Measurements from ENCODE around the gene PRND. TPM values are rescaled to one million over a fixed set of nuclear protein-coding genes. Genes with fewer than 3 reads are reported as not detected.

PRND gene
- total and polyA plus RNA-seq, 2 of the 4 experiments (the other 2 are of a cell fraction) = not detected

DNA sequence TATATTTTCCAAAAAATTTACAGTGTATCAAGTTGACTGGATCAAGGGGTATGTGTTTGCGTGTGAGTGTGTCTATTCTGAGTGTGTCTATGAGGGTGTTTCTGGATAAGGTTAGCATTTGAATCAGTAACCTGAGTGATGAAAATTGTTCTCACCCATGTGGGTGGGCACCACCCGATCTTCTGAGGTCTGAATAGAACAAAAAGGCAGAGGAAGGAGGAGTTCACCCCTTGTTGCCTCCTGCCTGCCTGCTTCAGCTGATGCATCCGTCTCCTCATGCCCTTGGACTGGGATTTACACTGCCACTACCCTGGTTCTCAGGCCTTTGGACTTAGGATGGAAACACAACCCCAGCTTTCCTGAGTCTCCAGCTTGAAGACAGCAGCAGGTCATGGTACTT, 13.7 kb upstream of the PRND start:
- Histone ChIP-seq H3K23ac (ENCODE audit: low read depth, low read length) (no peak overlapping the region), H4K20me1 (ENCODE audit: insufficient read depth, low read length) (no peaks in the 10 kb centered on the region), H2BK120ac (ENCODE audit: low read depth, low read length) (no peak overlapping the region), H2AFZ (replicated peaks; ENCODE audit: low read length, poor library complexity) (no peak overlapping the region), H4K8ac (ENCODE audit: low read depth in 2 of 2, low read length in 2 of 2) (no peak overlapping the region), H2AK9ac (replicated peaks; ENCODE audit: low read depth, low read length, poor library complexity) (no peak overlapping the region), H3K56ac (ENCODE audit: extremely low read depth, insufficient read depth, low read length) (no peak overlapping the region), H3K4me3 (ENCODE audit: insufficient read depth, low read depth, low read length) (no peak overlapping the region), H3K18ac (ENCODE audit: low read depth, low read length) (no peak overlapping the region), H3K27ac (ENCODE audit: insufficient read depth, low read length) (no peak overlapping the region), H3K9me1 (ENCODE audit: insufficient read depth, low read length) (peaks cover 6% of the 10 kb centered on the region), H2AK5ac (ENCODE audit: low read depth, low read length) (no peak overlapping the region; the same call in 1 of the 2 replicates), H3K4me1 (ENCODE audit: control insufficient read depth, insufficient read depth, low read length) (peaks cover 4% of the 10 kb centered on the region; the same call in 1 of the 2 replicates), H3K9ac (ENCODE audit: low read depth, low read length) (no peak overlapping the region), H3K4ac (ENCODE audit: low read depth, low read length) (no peak overlapping the region), H2BK20ac (ENCODE audit: low read depth, low read length) (no peak overlapping the region), H3K9me3 (ENCODE audit: control insufficient read depth, insufficient read depth, low read length) (peaks cover 3% of the 10 kb centered on the region; the same call in 1 of the 2 replicates), H3K36me3 (ENCODE audit: control insufficient read depth, insufficient read depth, low read length) (no peaks in the 10 kb centered on the region), H3K27me3 (ENCODE audit: control insufficient read depth, insufficient read depth, low read length) (peaks cover 3% of the 10 kb centered on the region), H3K79me1 (ENCODE audit: low read depth in 1 of 2, low read length in 2 of 2) (peaks cover 0 to 2% of the 10 kb centered on the region in 2 experiments; a peak in 1 of 4 replicates), H3K4me2 (ENCODE audit: low read depth, low read length) (no peak overlapping the region), H4K5ac (ENCODE audit: low read depth, low read length) (no peak overlapping the region), H2BK5ac (ENCODE audit: low read depth, low read length, poor library complexity, severe bottlenecking) (no peak overlapping the region), H4K91ac (ENCODE audit: insufficient read depth, low read depth, low read length) (no peak overlapping the region), H3K14ac (replicated peaks; ENCODE audit: low read depth, low read length) (no peak overlapping the region), H2BK15ac (ENCODE audit: low read depth, low read length) (no peak overlapping the region)
- POLR2A ChIA-PET (ENCODE audit: unreplicated experiment) = no interaction called here
- intact Hi-C loops (cut with micrococcal nuclease) (no loop called here), in situ Hi-C loops (cut with MboI; ENCODE audit: low sequenced_read_pairs) (no loop called here), dilution Hi-C loops (cut with HindIII; ENCODE audit: low sequenced_read_pairs, unreplicated experiment) (no loop called here)
- ATAC-seq (ENCODE audit: low read depth) = no peak
- CTCF ChIA-PET = no interaction called here
- BruUV-seq (replicated peaks) = no TSS peak
- no peak for DNase-seq
- no CpG with 5 or more reads among the region's 3 CpGs for WGBS, 2 experiments (ENCODE audit: extremely low coverage in 2 of 2, insufficient read length in 1 of 2)
- no peak for TF ChIP-seq FOS (IDR thresholded peaks at IDR 0.05; ENCODE audit: low read depth, low read length)
- TF ChIP-seq CEBPB (IDR thresholded peaks at IDR 0.05; ENCODE audit: low read depth, low read length) = no peak
- TF ChIP-seq, protein P1, sequence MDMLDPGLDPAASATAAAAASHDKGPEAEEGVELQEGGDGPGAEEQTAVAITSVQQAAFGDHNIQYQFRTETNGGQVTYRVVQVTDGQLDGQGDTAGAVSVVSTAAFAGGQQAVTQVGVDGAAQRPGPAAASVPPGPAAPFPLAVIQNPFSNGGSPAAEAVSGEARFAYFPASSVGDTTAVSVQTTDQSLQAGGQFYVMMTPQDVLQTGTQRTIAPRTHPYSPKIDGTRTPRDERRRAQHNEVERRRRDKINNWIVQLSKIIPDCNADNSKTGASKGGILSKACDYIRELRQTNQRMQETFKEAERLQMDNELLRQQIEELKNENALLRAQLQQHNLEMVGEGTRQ (IDR thresholded peaks at IDR 0.05; ENCODE audit: low read depth, low read length) = no peak
- TF ChIP-seq MAZ (IDR thresholded peaks at IDR 0.05; ENCODE audit: borderline replicate concordance, low read depth, low read length) = no peak
- TF ChIP-seq BHLHE40 (IDR thresholded peaks at IDR 0.05; ENCODE audit: low read depth, low read length) = no peak
- TF ChIP-seq POLR2A (IDR thresholded peaks at IDR 0.05; ENCODE audit: low read depth, low read length) = no peak
- no peak for TF ChIP-seq CTCF (conservative IDR thresholded peaks at IDR 0.05; ENCODE audit: low read depth, low read length)
- TF ChIP-seq, protein P2, sequence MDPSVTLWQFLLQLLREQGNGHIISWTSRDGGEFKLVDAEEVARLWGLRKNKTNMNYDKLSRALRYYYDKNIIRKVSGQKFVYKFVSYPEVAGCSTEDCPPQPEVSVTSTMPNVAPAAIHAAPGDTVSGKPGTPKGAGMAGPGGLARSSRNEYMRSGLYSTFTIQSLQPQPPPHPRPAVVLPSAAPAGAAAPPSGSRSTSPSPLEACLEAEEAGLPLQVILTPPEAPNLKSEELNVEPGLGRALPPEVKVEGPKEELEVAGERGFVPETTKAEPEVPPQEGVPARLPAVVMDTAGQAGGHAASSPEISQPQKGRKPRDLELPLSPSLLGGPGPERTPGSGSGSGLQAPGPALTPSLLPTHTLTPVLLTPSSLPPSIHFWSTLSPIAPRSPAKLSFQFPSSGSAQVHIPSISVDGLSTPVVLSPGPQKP (IDR thresholded peaks at IDR 0.05; ENCODE audit: borderline replicate concordance, low read depth, low read length) = no peak
- TF ChIP-seq MAFK (IDR thresholded peaks at IDR 0.05; ENCODE audit: low read depth, low read length) = no peak
- no peak for TF ChIP-seq NFE2L2 (IDR thresholded peaks at IDR 0.05; ENCODE audit: low read depth, low read length)
- no peak for TF ChIP-seq SMC3 (IDR thresholded peaks at IDR 0.05; ENCODE audit: low read depth, low read length)
- no peak for TF ChIP-seq RCOR1 (IDR thresholded peaks at IDR 0.05; ENCODE audit: insufficient replicate concordance, low read length)
- no peak for TF ChIP-seq RAD21 (IDR thresholded peaks at IDR 0.05; ENCODE audit: low read length)
- TF ChIP-seq MXI1 (IDR thresholded peaks at IDR 0.05; ENCODE audit: borderline replicate concordance, low read depth, low read length) = no peak
- no peak for TF ChIP-seq RFX5 (IDR thresholded peaks at IDR 0.05; ENCODE audit: low read depth, low read length)
- TF ChIP-seq CHD1 (IDR thresholded peaks at IDR 0.05; ENCODE audit: low read depth, low read length) = no peak

Data from IMR-90 (cell line).